Measurements from ENCODE around the gene RHOXF2. TPM values are rescaled to one million over a fixed set of nuclear protein-coding genes. Genes with fewer than 3 reads are reported as not detected.

Gene RHOXF2
- total RNA-seq, 4 donors from 2014 or later = not detected

DNA sequence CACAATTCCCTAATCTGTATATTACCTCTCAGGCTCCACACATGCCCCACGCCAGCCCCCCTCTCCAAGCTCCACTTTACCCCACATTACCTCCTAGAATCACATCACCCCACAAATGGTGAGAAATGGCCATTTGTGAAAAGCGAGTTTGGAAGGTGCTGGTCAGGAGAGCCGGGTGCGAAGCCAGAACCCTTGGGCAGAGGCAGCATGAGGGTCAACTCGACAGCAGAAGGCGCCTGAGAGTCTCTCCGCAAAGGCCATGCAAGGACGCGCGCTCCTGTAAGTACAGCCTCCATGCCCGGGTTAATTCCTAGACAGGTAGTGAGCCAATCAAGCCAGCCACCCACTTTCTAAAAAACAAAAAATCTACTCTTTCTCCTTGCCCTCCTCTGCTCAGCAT, 42.4 kb downstream of the RHOXF2 start:
- intact Hi-C loops (cut with DNase I) = no loop called here
- WGBS, 2 donors = 89 to 93% methylated on average over 11 of the region's 11 CpGs
- Histone ChIP-seq H3K36me3 (no peaks in the 10 kb centered on the region), H3K27me3 (no peaks in the 10 kb centered on the region), H3K27ac (no peak overlapping the region), H3K4me1 (no peaks in the 10 kb centered on the region), H3K9me3 (no peaks in the 10 kb centered on the region), H3K4me3 (replicated peaks in 1 of 3) (no peak overlapping the region)
- DNase-seq = no peak
- TF ChIP-seq, protein P1, sequence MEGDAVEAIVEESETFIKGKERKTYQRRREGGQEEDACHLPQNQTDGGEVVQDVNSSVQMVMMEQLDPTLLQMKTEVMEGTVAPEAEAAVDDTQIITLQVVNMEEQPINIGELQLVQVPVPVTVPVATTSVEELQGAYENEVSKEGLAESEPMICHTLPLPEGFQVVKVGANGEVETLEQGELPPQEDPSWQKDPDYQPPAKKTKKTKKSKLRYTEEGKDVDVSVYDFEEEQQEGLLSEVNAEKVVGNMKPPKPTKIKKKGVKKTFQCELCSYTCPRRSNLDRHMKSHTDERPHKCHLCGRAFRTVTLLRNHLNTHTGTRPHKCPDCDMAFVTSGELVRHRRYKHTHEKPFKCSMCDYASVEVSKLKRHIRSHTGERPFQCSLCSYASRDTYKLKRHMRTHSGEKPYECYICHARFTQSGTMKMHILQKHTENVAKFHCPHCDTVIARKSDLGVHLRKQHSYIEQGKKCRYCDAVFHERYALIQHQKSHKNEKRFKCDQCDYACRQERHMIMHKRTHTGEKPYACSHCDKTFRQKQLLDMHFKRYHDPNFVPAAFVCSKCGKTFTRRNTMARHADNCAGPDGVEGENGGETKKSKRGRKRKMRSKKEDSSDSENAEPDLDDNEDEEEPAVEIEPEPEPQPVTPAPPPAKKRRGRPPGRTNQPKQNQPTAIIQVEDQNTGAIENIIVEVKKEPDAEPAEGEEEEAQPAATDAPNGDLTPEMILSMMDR (IDR thresholded peaks at IDR 0.05) = no peak
- TF ChIP-seq POLR2A (IDR thresholded peaks at IDR 0.05) = no peak

DNA sequence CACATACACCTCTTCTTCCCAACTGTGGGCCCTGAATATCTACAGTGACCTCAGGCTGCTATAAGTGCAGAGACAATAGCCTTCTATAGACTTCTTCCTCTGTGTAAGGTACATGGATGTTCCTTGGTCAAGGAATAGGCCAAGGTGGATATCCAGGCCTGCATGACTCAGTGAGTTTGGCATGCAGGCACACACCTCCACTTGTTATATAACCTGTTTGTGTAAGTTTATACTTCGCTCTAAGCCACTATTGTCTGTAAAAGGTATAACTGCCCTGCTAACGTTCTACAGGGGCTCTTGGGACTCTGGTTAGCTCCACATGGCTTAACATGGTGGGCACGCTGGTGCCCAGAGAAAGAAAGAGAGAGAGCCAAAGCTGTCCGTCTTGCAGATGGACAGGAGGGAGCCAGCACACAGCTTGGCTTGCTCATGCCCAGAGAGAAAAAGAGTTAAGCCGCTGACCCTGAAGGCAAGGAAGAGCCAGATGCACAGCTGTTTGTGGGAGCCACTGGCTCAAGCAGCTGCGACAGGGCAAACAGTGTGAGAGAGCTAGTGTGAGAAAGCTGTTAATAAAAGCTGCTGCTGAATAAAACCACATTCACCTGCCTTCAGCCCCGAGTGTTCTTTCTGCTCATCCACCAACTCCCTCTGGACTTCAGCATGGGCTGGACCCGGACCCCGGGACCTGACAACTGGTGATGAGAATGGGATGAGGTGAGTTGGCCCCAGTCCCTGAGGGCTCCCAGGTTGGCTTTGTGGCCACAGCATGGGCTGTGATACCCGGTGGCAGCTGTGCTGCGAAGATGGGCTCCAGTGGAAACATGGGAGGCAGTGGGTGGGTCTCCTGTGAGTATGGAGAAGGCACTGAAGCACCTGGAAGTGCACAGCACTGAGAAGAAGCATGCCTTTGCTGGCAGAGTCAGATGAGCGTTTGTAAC, 47.7 kb downstream of the RHOXF2 start:
- Histone ChIP-seq H3K36me3 (no peaks in the 10 kb centered on the region), H3K4me1 (no peaks in the 10 kb centered on the region), H3K27ac (no peak overlapping the region), H3K4me3 (replicated peaks in 1 of 3) (no peak overlapping the region), H3K27me3 (no peaks in the 10 kb centered on the region), H3K9me3 (no peaks in the 10 kb centered on the region)
- WGBS, 2 donors = 84 to 85% methylated on average over 7 to 8 of the region's 12 CpGs
- no peak for DNase-seq
- intact Hi-C loops (cut with DNase I) = no loop called here
- no peak for TF ChIP-seq POLR2A (IDR thresholded peaks at IDR 0.05)

GRCh38 chrX:120207009-120207605, 48.7 kb downstream of the RHOXF2 start:
- H3K4me3 ChIP-seq (replicated peaks in 1 of 3) = no peak overlapping the region
- TF ChIP-seq POLR2A (IDR thresholded peaks at IDR 0.05) = no peak
- TF ChIP-seq, protein P1 (IDR thresholded peaks at IDR 0.05) = no peak
- H3K36me3 ChIP-seq = no peaks in the 10 kb centered on the region
- intact Hi-C loops (cut with DNase I) = no loop called here
- 75 to 86% methylated on average over 3 to 5 of the region's 8 CpGs for WGBS, 2 donors
- no peaks in the 10 kb centered on the region for H3K27me3 ChIP-seq
- H3K9me3 ChIP-seq = no peaks in the 10 kb centered on the region
- H3K4me1 ChIP-seq = no peaks in the 10 kb centered on the region
- DNase-seq = peak; percentile 15 to 25
- no peak overlapping the region for H3K27ac ChIP-seq

GRCh38 chrX:120213438-120214265, 55.2 kb downstream of the RHOXF2 start:
- H3K36me3 ChIP-seq = no peaks in the 10 kb centered on the region
- no peaks in the 10 kb centered on the region for H3K9me3 ChIP-seq
- TF ChIP-seq POLR2A (IDR thresholded peaks at IDR 0.05) = no peak
- TF ChIP-seq, protein P1 (IDR thresholded peaks at IDR 0.05) = peak; percentile 27 to 67 (median 58)
- intact Hi-C loops (cut with DNase I) = no loop called here
- no peaks in the 10 kb centered on the region for H3K4me1 ChIP-seq
- no peak overlapping the region for H3K4me3 ChIP-seq (replicated peaks in 1 of 3)
- no peak overlapping the region for H3K27ac ChIP-seq
- H3K27me3 ChIP-seq = no peaks in the 10 kb centered on the region
- DNase-seq = peak; percentile 54 to 63
- 19 to 31% methylated on average over 6 to 7 of the region's 8 CpGs for WGBS, 2 donors

Other genes starting within 250 kb of the RHOXF2 start
- gene NKAP, start 214.9 kb upstream of the RHOXF2 start, total RNA-seq = 10 to 100 TPM in 1 of 4 donors, 1 to 10 TPM in 3; 5.9 to 13.7 (median 8.1) TPM
- under 1 TPM in 1 of 4 donors, not detected in 3; 0.13 TPM for gene RHOXF2B, start 80.9 kb upstream of the RHOXF2 start, total RNA-seq
- gene RHOXF1, start 42.7 kb upstream of the RHOXF2 start, total RNA-seq = not detected
- gene ZBTB33, start 92.2 kb downstream of the RHOXF2 start, total RNA-seq = 10 to 100 TPM; 18.4 to 23.5 (median 20.8) TPM
- 1 to 10 TPM in 1 of 4 donors, under 1 TPM in 2, not detected in 1; 0.20 to 2.9 (median 0.67) TPM for gene TMEM255A, start 152.8 kb downstream of the RHOXF2 start, total RNA-seq
- under 1 TPM in 1 of 4 donors, not detected in 3; 0.11 TPM for gene ATP1B4, start 203.5 kb downstream of the RHOXF2 start, total RNA-seq

Measured in thyroid gland (tissue), 4 donors.